RWPE1 (cell line): ENCODE measurements around the gene RTP1.

Source experiments
- CTCF ChIA-PET: fragments of 350-600 bp; sonication (Branson Sonifier 250); formaldehyde crosslinking; extraction: SDS; loops from one replicate; lab custom pipeline; 2021; lab: Yijun Ruan, JAX
- POLR2A ChIA-PET: fragments of 400-600 bp; formaldehyde crosslinking; extraction: SDS; loops from one replicate; lab custom pipeline; 2020; ENCODE audit warnings: antibody characterized with exemption; ENCODE audit not compliant: low non-redundant PET; lab: Yijun Ruan, JAX
- DNase-seq: peaks from one replicate; pipeline ENCODE4 v3.0.0; 2012; ENCODE audit warnings: low spot score
- H3K27ac ChIP-seq: fragments of 450-650 bp; 2 replicates; pipeline ENCODE4 v1.5.1; 2017
- CTCF ChIP-seq: fragments of 450-650 bp; conservative IDR thresholded peaks from 2 replicates; pipeline ENCODE4 v1.5.1; 2017; ENCODE audit warnings: low read depth, mild to moderate bottlenecking

Gene RTP1

GRCh38 chr3:187207624-187208023, 10.3 kb downstream of the RTP1 start:
- ChIA-PET POLR2A (no interaction called here), CTCF (interaction anchor here (0.6 kb wide), 1 partner anchor 80 kb away, joined by 3 read pairs; no protein-coding TSS in a partner anchor)
- no peak for TF ChIP-seq CTCF
- DNase-seq, result no peak
- no peak overlapping the region for H3K27ac ChIP-seq

GRCh38 chr3:187208159-187208558, 10.9 kb downstream of the RTP1 start:
- no peak overlapping the region; the same call in 1 of the 2 replicates for H3K27ac ChIP-seq
- peak; percentile 70 for DNase-seq
- POLR2A ChIA-PET, result no interaction called here
- no peak for TF ChIP-seq CTCF
- CTCF ChIA-PET, result interaction anchor here (0.6 kb wide), 1 partner anchor 80 kb away, joined by 3 read pairs; no protein-coding TSS in a partner anchor

GRCh38 chr3:187209491-187209890, 12.2 kb downstream of the RTP1 start:
- H3K27ac ChIP-seq, result no peak overlapping the region
- ChIA-PET POLR2A (no interaction called here), CTCF (no interaction called here)
- no peak for TF ChIP-seq CTCF
- no peak for DNase-seq

GRCh38 chr3:187210091-187210490, 12.8 kb downstream of the RTP1 start:
- ChIA-PET CTCF (no interaction called here), POLR2A (no interaction called here)
- TF ChIP-seq CTCF, result no peak
- H3K27ac ChIP-seq, result no peak overlapping the region
- DNase-seq, result no peak

GRCh38 chr3:187210545-187211327, 13.4 kb downstream of the RTP1 start:
- CTCF ChIA-PET, result interaction anchor here (0.6 kb wide), 1 partner anchor 554 kb away, joined by 3 read pairs; no protein-coding TSS in a partner anchor
- no peak for DNase-seq
- no peak for TF ChIP-seq CTCF
- H3K27ac ChIP-seq, result no peak overlapping the region
- POLR2A ChIA-PET, result no interaction called here

GRCh38 chr3:187211532-187212195, 14.4 kb downstream of the RTP1 start:
- peak; percentile 41 for DNase-seq
- no peak overlapping the region for H3K27ac ChIP-seq
- ChIA-PET POLR2A (no interaction called here), CTCF (interaction anchor here (0.7 kb wide), 1 partner anchor 115 kb away, joined by 4 read pairs; no protein-coding TSS in a partner anchor)
- no peak for TF ChIP-seq CTCF
